ENCODE results near the gene SCYL1. TPM values are rescaled to one million over a fixed set of nuclear protein-coding genes. Genes with fewer than 3 reads are reported as not detected.

Gene SCYL1
- 10 to 100 TPM; 70.6 to 97.6 (median 89.2) TPM for total RNA-seq

- H3K9me3 ChIP-seq = no peaks in the 10 kb centered on the region
- H3K4me1 ChIP-seq = peaks cover 3 to 52% (median 14%) of the 10 kb centered on the region in 3 donors
- no peaks in the 10 kb centered on the region for H3K27me3 ChIP-seq
- H3K36me3 ChIP-seq = peaks cover 0 to 40% of the 10 kb centered on the region in 2 donors
- peak; percentile 85 for ATAC-seq
- peak within 1 kb of the TSS; percentile 76 to 93 (median 91) for H3K27ac ChIP-seq
- TF ChIP-seq EP300 (IDR thresholded peaks at IDR 0.05) (no peak), CTCF (IDR thresholded peaks at IDR 0.05) (no peak), POLR2A (IDR thresholded peaks at IDR 0.05) (peak; percentile 68 to 73), POLR2AphosphoS5 (IDR thresholded peaks at IDR 0.05) (peak; percentile 75)
- 0 to 3% methylated on average over 4 of the region's 82 CpGs for WGBS, 2 donors (ENCODE audit: low coverage in 1 of 2)
- peak within 1 kb of the TSS; percentile 85 to 99 for H3K4me3 ChIP-seq
Observed at GRCh38 chr11:65524741-65525545, at the start of gene SCYL1. SCYL1 (plus strand) TSS chr11:65525083; CDS start chr11:65525154, 71 bp downstream.

DNA sequence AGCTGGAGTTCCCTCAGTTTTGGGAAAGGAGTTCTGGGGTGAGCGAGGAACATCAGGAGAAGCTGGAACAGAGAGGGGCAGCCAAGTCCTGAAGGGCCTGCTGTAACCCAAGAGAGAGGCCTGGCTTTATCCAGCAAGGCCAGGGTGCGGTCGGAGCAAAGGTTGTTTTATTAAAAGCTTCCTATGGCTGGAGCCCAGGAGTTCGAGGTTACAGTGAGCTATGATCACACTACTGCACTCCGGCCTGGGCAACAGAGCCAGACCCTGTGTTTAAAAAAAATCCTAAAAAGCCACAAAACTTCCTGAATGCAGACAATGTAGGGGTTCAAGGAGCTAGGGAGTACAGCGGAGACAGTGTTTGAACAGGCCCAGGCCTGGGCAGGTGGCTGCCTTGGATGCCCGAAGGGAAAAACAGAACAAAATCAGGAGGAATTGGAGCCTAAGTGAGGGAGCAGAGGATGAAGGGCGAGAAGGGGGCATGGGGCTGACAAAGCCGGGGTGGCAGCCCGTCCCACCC lies 48.2 kb upstream of the SCYL1 start:
- WGBS, 2 donors (ENCODE audit: low coverage in 1 of 2) = 18 to 20% methylated on average over 3 to 6 of the region's 10 CpGs
- Histone ChIP-seq H3K27ac (peak overlapping the region; percentile 75 to 98 (median 96)), H3K4me1 (peaks cover 9 to 74% (median 40%) of the 10 kb centered on the region in 3 donors), H3K4me3 (peak overlapping the region; percentile 38 to 85), H3K9me3 (no peaks in the 10 kb centered on the region), H3K27me3 (no peaks in the 10 kb centered on the region), H3K36me3 (no peaks in the 10 kb centered on the region)
- TF ChIP-seq CTCF (IDR thresholded peaks at IDR 0.05) (no peak), POLR2AphosphoS5 (IDR thresholded peaks at IDR 0.05) (no peak), POLR2A (IDR thresholded peaks at IDR 0.05) (no peak)
- no peak for ATAC-seq

DNA sequence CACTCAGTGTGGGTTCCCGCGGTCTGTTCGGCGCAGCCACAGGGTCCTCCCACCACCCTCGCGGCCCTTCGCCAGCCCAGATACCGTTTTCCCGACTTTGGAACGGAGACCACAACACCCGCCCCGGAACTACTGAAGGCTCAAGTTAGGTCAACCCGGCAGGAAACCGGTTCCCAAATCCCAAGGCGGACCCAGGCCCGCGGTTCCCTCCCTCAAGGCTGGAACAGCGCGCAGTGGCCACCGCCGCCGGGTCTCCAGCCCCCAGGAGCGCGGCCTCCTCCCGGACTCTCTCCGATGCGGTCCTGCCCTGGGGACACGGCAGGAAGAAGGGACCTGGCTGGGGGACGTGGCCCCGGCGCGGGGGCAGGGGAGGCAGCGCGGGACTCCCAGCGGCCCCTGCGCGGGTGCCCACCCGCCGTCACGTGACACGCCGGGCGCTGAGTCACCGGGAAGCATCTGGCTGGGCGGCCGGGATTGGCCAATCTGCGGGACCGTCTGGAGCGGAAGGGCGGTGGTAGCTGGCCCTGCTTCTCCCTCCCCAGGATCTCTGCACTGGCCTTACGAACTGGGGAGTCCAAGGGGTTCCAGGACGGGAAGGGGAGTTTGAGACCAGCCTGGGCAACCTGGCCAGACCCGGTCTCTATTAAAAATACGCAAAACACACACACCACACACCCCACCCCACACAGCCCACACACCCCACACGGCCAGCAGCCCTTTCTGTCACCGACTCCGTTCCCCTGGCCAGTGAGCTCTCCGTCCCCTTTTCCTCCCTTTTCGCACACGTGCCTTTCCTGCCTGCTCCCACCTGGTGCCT lies 47.5 kb upstream of the SCYL1 start:
- WGBS, 2 donors (ENCODE audit: low coverage in 1 of 2) = 0 to 2% methylated on average over 8 to 11 of the region's 60 CpGs
- TF ChIP-seq POLR2AphosphoS5 (IDR thresholded peaks at IDR 0.05) (peak; percentile 98), EP300 (IDR thresholded peaks at IDR 0.05) (no peak), CTCF (IDR thresholded peaks at IDR 0.05) (peak in 1 of 4 experiments; percentile 13), POLR2A (IDR thresholded peaks at IDR 0.05) (peak; percentile 93 to 94)
- Histone ChIP-seq H3K4me1 (peaks cover 11 to 74% (median 39%) of the 10 kb centered on the region in 3 donors), H3K27me3 (no peaks in the 10 kb centered on the region), H3K4me3 (peak overlapping the region; percentile 38 to 85), H3K9me3 (no peaks in the 10 kb centered on the region), H3K36me3 (no peaks in the 10 kb centered on the region), H3K27ac (peak overlapping the region; percentile 75 to 98 (median 96))
- ATAC-seq = peak; percentile 91

DNA sequence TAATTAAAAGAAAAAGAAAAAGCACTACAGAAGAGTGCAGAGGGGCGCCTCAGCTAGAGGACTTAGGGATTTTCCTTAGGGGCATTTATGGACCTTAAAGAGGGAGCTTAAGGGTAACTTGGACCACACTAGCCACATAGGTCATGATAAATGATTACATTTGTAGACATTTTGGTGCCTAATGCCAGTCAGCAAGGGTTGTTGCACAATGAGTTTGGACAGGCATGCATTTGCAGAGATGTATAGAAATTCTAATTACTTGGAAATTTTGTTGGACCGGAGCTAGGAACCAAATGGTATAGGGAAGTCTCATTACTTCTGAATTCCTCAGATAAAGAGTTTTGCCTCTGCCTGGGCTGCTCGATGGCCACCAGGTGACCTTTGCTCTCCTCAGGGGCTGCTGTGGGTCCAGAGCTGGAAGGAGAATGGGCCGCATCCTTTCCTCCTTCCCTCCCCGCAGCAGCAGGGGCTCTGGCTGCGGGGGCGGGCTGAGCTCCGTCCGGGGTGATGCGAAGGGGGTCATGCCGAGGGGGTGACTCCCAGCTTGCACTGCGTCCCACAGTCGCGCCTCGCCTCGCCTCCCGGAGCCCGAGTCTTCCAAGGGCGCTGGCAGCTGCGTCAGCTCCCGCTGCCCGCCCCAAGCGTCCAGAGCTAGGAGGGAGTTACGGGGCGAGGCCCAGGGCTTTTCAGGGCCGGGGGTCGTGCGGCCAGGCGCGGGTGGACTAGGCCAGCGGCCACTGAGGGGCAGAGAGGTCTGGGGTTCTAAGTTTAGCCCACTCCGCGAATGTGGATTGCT lies 46.3 kb upstream of the SCYL1 start:
- peak; percentile 4 for ATAC-seq
- Histone ChIP-seq H3K4me3 (peak overlapping the region; percentile 38 to 85), H3K36me3 (no peaks in the 10 kb centered on the region), H3K27me3 (no peaks in the 10 kb centered on the region), H3K27ac (peak overlapping the region; percentile 75 to 98 (median 96)), H3K9me3 (no peaks in the 10 kb centered on the region), H3K4me1 (peaks cover 12 to 72% (median 33%) of the 10 kb centered on the region in 3 donors)
- TF ChIP-seq POLR2AphosphoS5 (IDR thresholded peaks at IDR 0.05) = peak; percentile 81
- TF ChIP-seq EP300 (IDR thresholded peaks at IDR 0.05) = peak; percentile 29
- peak; percentile 50 to 60 for TF ChIP-seq POLR2A (IDR thresholded peaks at IDR 0.05)
- peak in 1 of 4 experiments; percentile 7 for TF ChIP-seq CTCF (IDR thresholded peaks at IDR 0.05)
- WGBS, 2 donors (ENCODE audit: low coverage in 1 of 2) = 0 to 33% methylated on average over 1 to 2 of the region's 33 CpGs
